Uterus (tissue), 2 donors: ENCODE results near the gene CENPO.

Experiments
- CTCF ChIP-seq, 4 experiments: fragments of 200-600 bp in 2 of 4; fragments of 450-650 bp in 2 of 4; sonication (generic) in 2 of 4; IDR thresholded peaks; one replicate each; pipeline ENCODE4 v1.5.1; 2016 to 2019; ENCODE audit warnings: antibody characterized with exemption in 4 of 4, mild to moderate bottlenecking in 2 of 4, moderate library complexity in 1 of 4
- POLR2A ChIP-seq, 2 donors: fragments of 450-650 bp; IDR thresholded peaks; one replicate each; pipeline ENCODE4 v1.6.1; 2016; ENCODE audit warnings: antibody characterized with exemption in 2 of 2, mild to moderate bottlenecking in 1 of 2, moderate library complexity in 1 of 2

GRCh38 chr2:24840164-24840869 lies 47.1 kb downstream of the CENPO start:
- TF ChIP-seq POLR2A (IDR thresholded peaks at IDR 0.05) (no peak), CTCF (IDR thresholded peaks at IDR 0.05) (no peak)
